Heart right ventricle (tissue), 16 donors: ENCODE data around the gene PPP2R5E. TPM values are rescaled to one million over a fixed set of nuclear protein-coding genes. Genes with fewer than 3 reads are reported as not detected.
"Not testable (repeated sequence)": the region's sequence is repeated elsewhere in the genome, so short reads cannot be mapped to it uniquely, and the experiment has no call there.

Source experiments
- ATAC-seq, 8 donors: fragments of 200-7000 bp; cut with Tn5 transposase; one replicate each; pipeline ENCODE4 v1.9.1; 2020; ENCODE audit warnings: mild to moderate bottlenecking in 8 of 8, moderate library complexity in 8 of 8, moderate number of reproducible peaks in 1 of 8
- DNase-seq, 2 donors: peaks; one replicate each; pipeline ENCODE4 v3.0.0-alpha.2; 2020
- H3K27ac ChIP-seq, 10 donors: fragments of 200-600 bp; sonication (generic) in 2 of 10; one replicate each; pipeline versions ENCODE4 v1.5.0 to v1.8.0; 2020 to 2022; ENCODE audit warnings: mild to moderate bottlenecking in 3 of 10
- H3K27me3 ChIP-seq, 7 donors: fragments of 200-600 bp; one replicate each; pipeline ENCODE4 v1.8.0; 2021 to 2022; ENCODE audit warnings: mild to moderate bottlenecking in 2 of 7
- H3K36me3 ChIP-seq, 9 donors: fragments of 200-600 bp; sonication (generic) in 1 of 9; one replicate each; pipeline versions ENCODE4 v1.5.0 to v1.8.0; 2020 to 2022; ENCODE audit warnings: mild to moderate bottlenecking in 2 of 9
- H3K4me1 ChIP-seq, 9 donors: fragments of 200-600 bp; sonication (generic) in 1 of 9; one replicate each; pipeline versions ENCODE4 v1.5.0 to v1.8.0; 2020 to 2022; ENCODE audit warnings: mild to moderate bottlenecking in 4 of 9
- H3K4me3 ChIP-seq, 10 donors: fragments of 200-600 bp; sonication (generic) in 2 of 10; one replicate each; pipeline versions ENCODE4 v1.5.0 to v1.8.0; 2020 to 2022; ENCODE audit warnings: mild to moderate bottlenecking in 7 of 10, moderate library complexity in 2 of 10
- H3K9me3 ChIP-seq, 11 donors: fragments of 200-600 bp in 10 of 11; sonication (generic) in 2 of 11; one replicate each; pipeline versions ENCODE4 v1.5.0 to v1.8.0; 2013 to 2022; ENCODE audit warnings: mild to moderate bottlenecking in 2 of 11, control low read depth in 1 of 11, moderate library complexity in 1 of 11
- WGBS, 2 donors: extraction: QIAGEN DNeasy Blood & Tissue Kit; methylation state at CpG; one replicate each; pipeline ENCODE4 v1.1.7; 2013; ENCODE audit warnings: inconsistent platforms in 1 of 2; 5-methylcytosine and 5-hydroxymethylcytosine counted together
- intact Hi-C, 10 donors: fragments of 100-400 bp; cut with DNase I; formaldehyde crosslinking; loops; one replicate each; pipeline versions ENCODE4 v1.11.1 to v1.14.2; 2022
- polyA plus RNA-seq, 2 donors: library from polyadenylated mRNA; stranded (reverse); fragments of 200-250 nt; gene quantifications; one replicate each; pipeline ENCODE4 v1.2.3, GENCODE V29; 2013
- total RNA-seq, 10 donors: library from RNA; stranded (reverse); fragmentation: NEBNext Ultra II Directional in 3 of 10; extraction: Animal tissue kit (Norgen Biotek cat#: 25700) in 3 of 10; gene quantifications; one replicate each; pipeline versions ENCODE4 v1.2.1 to v1.2.4, GENCODE V29; 2021 to 2023
- TF ChIP-seq, protein P1 (sequence below), 9 donors: fragments of 200-600 bp; sonication (generic) in 2 of 9; IDR thresholded peaks; one replicate each; pipeline versions ENCODE4 v1.5.0 to v1.8.0; 2021 to 2022; ENCODE audit warnings: antibody characterized with exemption in 9 of 9, mild to moderate bottlenecking in 5 of 9, moderate library complexity in 1 of 9
- donor health status: Arrhythmogenic right ventricular cardiomyopathy.
- donor health status: ischemic (EF 13 %, LVEDD 7.1; RV severe dilation, severe dysfunction).
- donor health status: healthy with polysubstance abuse.
- donor health status: DM: no; HTN: yes; CAD: no.
- donor health status: DM: no; HTN: no; CAD: no.
- donor health status: ischemic (EF 25% LVEDD 6.9; RV normal size, moderate dysfunction).
- donor health status: ischemic (EF 25% LVEDD 5.7; RV mildly dilated, moderate dysfunction).
- donor health status: healthy.
- donor health status: DM: yes; HTN: yes; CAD: no.
- donor health status: Ischemic cardiomyopathy.
- donor health status: ischemic (EF 35%, LVEDD 5.7; RV mildly dilated, moderate dysfunction).
- donor health status: nonischemic (EF 11% LVEDD 7.7; RV severe dilation, severe dysfunction).
- donor health status: DM: yes; HTN: yes; CAD: no.
- donor health status: PGD.
- donor health status: ischemic (EF 29% LVEDD 5.4; RV normal size, mild dysfunction).
- donor health status: nonischemic (EF 23%, LVEDD 6.1; RV moderate dilation, normal function).

Gene PPP2R5E
- total and polyA plus RNA-seq, 12 donors: 6.1 to 44.4 (median 36.4) TPM

DNA sequence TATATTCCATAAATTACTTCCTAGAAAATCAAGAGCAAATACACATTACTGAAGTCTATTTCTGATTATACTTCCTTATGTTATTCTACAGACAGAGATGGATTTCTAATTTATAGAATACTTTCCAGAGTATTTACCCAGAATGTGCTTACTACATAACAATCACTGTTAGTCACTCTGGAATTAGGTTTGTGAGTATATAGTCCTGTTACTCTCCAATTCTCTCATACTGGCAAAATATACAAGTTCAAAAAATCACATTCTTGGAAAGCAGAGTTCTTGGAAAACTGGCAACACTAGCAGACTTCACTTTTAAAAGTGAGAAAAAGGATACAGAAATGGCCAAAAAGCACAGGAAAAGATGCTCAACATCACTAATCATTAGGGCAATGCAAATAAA lies 7.3 kb downstream of the PPP2R5E start:
- no peaks in the 10 kb centered on the region for H3K9me3 ChIP-seq

DNA sequence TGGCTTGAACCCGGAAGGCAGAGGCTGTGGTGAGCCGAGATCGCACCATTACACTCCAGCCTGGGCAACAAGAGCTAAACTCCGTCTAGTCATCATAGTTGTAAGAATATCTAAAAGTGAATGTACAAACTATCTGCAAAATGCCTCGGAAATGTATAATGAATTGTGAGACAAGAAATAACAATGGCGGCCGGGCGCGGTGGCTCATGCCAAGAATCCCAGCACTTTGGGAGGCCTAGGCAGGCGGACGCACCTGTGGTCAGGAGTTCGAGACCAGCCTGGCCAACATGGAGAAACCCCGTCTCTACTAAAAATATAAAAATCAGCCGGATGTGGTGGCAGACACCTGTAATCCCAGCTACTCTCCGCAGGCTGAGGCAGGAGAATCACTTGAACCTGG lies 9.7 kb downstream of the PPP2R5E start:
- Histone ChIP-seq H3K9me3 (no peaks in the 10 kb centered on the region), H3K27ac (no peak overlapping the region), H3K4me1 (no peaks in the 10 kb centered on the region), H3K36me3 (peaks cover 0 to 71% (median 9%) of the 10 kb centered on the region in 9 donors), H3K4me3 (no peak overlapping the region), H3K27me3 (no peaks in the 10 kb centered on the region)
- TF ChIP-seq, protein P1, sequence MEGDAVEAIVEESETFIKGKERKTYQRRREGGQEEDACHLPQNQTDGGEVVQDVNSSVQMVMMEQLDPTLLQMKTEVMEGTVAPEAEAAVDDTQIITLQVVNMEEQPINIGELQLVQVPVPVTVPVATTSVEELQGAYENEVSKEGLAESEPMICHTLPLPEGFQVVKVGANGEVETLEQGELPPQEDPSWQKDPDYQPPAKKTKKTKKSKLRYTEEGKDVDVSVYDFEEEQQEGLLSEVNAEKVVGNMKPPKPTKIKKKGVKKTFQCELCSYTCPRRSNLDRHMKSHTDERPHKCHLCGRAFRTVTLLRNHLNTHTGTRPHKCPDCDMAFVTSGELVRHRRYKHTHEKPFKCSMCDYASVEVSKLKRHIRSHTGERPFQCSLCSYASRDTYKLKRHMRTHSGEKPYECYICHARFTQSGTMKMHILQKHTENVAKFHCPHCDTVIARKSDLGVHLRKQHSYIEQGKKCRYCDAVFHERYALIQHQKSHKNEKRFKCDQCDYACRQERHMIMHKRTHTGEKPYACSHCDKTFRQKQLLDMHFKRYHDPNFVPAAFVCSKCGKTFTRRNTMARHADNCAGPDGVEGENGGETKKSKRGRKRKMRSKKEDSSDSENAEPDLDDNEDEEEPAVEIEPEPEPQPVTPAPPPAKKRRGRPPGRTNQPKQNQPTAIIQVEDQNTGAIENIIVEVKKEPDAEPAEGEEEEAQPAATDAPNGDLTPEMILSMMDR (IDR thresholded peaks at IDR 0.05): no peak
- DNase-seq (no peak), ATAC-seq (no peak)
- WGBS, 2 donors: 97 to 98% methylated on average over 15 of the region's 15 CpGs
- intact Hi-C loops: loop anchor here in 1 of 10 donors (10.0 kb wide), 1 partner anchor 99 kb away; no protein-coding TSS in a partner anchor

More for the DNA sequence above, 7.3 kb downstream of the PPP2R5E start:
- no peaks in the 10 kb centered on the region for H3K27me3 ChIP-seq
- intact Hi-C loops: loop anchor here in 1 of 10 donors (10.0 kb wide), 1 partner anchor 101 kb away; no protein-coding TSS in a partner anchor
- TF ChIP-seq, protein P1 (IDR thresholded peaks at IDR 0.05): no peak
- no peak for ATAC-seq
- H3K36me3 ChIP-seq: peaks cover 0 to 90% (median 14%) of the 10 kb centered on the region in 9 donors
- DNase-seq: no peak
- H3K27ac ChIP-seq: no peak overlapping the region
- no peak overlapping the region for H3K4me3 ChIP-seq
- H3K4me1 ChIP-seq: peaks cover 0 to 5% (median 3%) of the 10 kb centered on the region in 9 donors

DNA sequence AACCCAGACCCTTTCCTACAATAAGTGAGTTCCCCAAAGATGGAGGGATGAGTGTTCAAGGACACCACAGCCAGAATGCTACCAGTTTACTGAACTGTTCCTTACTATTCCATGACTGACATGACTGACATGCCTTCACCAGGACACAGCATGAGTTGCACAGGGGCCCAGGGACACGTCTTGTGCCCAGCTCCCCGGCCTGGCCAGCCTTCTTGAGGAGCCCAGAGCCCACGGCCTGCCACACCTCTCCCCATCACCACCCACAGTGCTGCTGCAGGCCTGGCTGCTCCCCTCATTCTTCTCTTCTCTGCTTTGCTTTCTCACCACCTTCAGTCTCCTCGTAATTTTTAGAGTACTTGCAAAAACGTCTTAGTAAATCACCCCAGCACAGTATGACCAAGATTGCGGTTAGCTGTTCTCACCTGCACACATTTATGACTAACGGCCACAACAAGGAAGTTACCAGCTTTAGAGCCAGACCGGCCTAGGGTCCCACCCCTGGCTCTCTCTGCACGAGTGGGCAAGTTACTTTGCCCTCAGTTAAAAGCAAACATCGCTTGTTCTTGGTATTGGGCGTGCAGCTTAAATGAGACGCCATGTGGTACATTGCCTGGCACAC lies 18.5 kb downstream of the PPP2R5E start:
- Histone ChIP-seq H3K27me3 (no peaks in the 10 kb centered on the region), H3K27ac (no peak overlapping the region), H3K36me3 (peaks cover 0 to 36% (median 0%) of the 10 kb centered on the region in 9 donors), H3K9me3 (no peaks in the 10 kb centered on the region), H3K4me1 (peaks cover 0 to 21% (median 6%) of the 10 kb centered on the region in 9 donors), H3K4me3 (no peak overlapping the region)
- TF ChIP-seq, protein P1 (IDR thresholded peaks at IDR 0.05): no peak
- no peak for DNase-seq
- intact Hi-C loops: no loop called here
- WGBS, 2 donors: 88 to 89% methylated on average over 12 of the region's 12 CpGs
- peak in 1 of 8 donors; percentile 14 for ATAC-seq

DNA sequence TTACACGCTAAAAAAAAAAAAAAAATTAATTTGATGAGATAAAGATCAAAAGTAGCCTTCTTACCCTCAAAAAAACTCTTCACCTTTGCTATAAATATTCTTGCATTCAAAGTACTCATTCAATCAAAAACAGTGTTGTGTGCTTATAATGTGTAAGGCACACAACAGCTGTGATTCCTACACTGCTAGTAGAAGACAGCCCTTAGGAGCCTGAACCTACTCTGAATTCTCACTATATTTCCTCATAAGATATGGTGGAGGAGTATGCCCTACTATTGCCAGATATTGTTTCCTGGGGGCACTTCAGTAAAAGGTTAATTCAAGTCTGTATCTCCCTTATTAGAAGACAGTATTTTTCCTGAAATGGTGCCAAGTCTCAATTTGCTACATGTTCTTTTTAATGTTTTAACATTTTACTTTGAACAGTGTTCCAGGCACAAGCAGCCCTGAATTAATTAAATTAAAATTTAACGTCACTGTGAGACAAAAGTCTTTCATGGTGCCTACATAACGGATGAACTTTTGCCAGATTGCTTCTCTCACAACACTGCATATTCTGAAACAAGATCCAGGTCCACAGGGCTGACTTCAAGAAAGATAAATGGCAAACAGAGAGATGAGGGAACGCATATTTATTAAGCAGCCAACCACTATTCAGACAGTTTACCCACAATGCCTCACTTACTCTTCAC lies 19.3 kb downstream of the PPP2R5E start:
- no peak overlapping the region for H3K27ac ChIP-seq
- TF ChIP-seq, protein P1 (IDR thresholded peaks at IDR 0.05): no peak
- no peak overlapping the region for H3K4me3 ChIP-seq
- DNase-seq (no peak), ATAC-seq (no peak)
- no peaks in the 10 kb centered on the region for H3K27me3 ChIP-seq
- intact Hi-C loops: no loop called here
- H3K9me3 ChIP-seq: no peaks in the 10 kb centered on the region
- H3K4me1 ChIP-seq: peaks cover 0 to 21% (median 6%) of the 10 kb centered on the region in 9 donors
- WGBS, 2 donors: 79 to 84% methylated on average over 4 of the region's 4 CpGs
- H3K36me3 ChIP-seq: peaks cover 0 to 36% (median 0%) of the 10 kb centered on the region in 9 donors

DNA sequence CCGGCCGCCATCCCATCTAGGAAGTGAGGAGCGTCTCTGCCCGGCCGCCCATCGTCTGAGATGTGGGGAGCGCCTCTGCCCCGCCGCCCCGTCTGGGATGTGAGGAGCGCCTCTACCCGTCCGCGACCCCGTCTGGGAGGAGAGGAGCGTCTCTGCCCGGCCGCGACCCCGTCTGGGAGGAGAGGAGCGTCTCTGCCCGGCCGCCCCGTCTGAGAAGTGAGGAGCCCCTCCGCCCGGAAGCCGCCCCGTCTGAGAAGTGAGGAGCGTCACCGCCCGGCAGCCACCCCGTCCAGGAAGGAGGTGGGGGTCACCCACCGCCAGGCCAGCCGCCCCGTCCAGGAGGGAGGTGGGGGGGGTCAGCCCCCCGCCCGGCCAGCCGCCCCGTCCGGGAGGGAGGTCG lies 20.7 kb downstream of the PPP2R5E start:
- 93 to 95% methylated on average over 14 to 38 of the region's 41 CpGs for WGBS, 2 donors
- intact Hi-C loops, ATAC-seq: not testable (repeated sequence)

More for the DNA sequence above, 20.7 kb downstream of the PPP2R5E start:
- not testable (repeated sequence) for H3K27me3 ChIP-seq, H3K4me3 ChIP-seq, DNase-seq, H3K27ac ChIP-seq, H3K9me3 ChIP-seq
- Histone ChIP-seq H3K4me1 (peaks cover 0 to 21% (median 6%) of the 10 kb centered on the region in 9 donors), H3K36me3 (peaks cover 0 to 34% (median 0%) of the 10 kb centered on the region in 9 donors)
